NCI-H748 treated with DMSO at 0.1 percent for 48 hours (cell line): Measurements from ENCODE around the gene MEP1A.
"Not testable (repeated sequence)": the region's sequence is repeated elsewhere in the genome, so short reads cannot be mapped to it uniquely, and the experiment has no call there.

Source experiments
- DNase-seq: peaks from one replicate; lab custom pipeline; 2025; lab: John Stamatoyannopoulos, UW

MEP1A gene

DNA sequence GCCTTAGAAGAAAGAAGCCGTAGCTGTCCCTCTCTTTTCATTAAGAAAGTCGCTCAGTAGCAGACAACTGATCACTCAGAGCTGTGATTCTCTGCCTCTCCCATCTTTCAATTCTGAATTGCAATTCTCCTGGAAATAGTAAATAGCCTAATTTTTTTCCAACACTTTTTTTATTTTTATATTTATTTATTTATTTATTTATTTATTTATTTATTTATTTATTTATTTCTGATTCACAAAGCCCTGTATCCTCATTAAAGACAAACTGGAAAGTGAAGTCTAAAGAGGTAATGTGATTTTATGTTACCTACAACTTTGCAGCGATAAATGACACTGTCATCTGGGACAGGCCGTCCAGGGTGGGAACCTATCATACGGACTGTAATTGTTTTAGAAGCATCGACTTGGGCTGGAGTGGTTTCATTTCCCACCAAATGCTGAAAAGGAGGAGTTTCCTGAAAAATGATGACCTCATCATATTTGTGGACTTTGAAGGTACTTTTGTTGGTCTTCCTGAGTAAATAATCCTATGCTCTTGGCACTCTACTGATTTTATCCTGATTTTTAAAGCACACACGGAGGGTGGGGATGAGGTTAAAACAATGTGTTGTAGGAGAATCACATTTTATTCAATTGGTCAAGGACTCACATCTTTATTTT, 41.2 kb downstream of the MEP1A start:
- not testable (repeated sequence) for DNase-seq

DNA sequence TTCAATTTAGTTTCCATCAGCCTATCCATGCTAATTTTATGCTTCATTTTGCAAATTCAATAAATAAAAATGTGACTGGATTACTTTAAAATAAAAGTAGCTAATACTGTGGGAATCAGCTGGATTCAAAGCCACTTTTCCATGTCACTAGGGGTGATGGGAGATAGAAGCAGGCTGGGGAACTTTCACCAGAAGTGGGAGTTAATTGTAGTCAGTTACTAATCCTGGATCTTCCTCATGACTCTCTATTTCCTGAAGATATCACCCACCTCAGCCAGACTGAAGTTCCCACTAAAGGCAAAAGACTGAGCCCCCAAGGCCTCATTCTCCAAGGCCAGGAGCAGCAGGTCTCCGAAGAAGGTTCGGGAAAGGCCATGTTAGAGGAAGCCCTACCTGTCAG, 41.8 kb downstream of the MEP1A start:
- not testable (repeated sequence) for DNase-seq

DNA sequence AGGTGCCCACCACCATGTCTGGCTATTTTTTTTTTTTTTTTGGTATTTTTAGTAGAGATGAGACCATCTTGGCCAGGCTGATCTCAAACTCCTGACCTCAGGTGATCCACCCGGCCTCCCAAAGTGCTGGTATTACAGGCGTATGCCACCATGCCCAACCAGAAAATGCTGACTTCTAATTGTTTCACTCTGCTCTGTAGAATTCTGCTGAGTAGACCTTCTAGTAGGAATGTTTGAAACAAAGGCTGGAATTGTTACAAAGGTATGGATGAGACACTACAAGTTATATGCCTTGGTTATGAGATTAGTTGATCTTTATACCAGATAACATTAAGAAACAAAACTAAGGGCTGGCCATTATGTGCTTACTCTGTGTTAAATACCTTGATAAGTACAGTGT, 44.8 kb downstream of the MEP1A start:
- DNase-seq, result no peak

DNA sequence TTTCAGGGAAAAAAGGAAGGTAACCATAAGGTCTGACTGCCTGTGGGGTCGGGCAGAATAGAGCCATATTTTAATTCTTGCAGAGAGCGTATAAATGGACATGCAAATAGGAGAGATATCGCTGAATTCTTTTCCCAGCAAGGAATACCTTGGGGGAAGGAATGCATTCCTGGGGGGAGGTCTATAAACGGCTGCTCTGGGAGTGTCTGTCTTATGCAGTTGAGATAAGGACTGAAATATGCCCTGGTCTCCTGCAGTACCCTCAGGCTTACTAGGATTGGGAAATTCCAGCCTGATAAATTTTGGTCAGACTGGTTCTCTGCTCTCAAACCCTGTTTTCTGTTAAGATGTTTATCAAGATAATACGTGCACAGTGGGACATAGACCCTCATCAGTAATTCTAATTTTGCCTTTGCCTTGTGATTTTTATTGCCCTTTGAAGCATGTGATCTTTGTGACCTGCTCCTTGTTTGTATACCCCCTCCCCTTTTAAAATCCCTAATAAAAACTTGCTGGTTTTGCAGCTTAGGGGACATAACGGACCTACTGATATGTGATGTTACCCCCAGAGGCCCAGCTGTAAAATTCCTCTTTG, 49.2 kb downstream of the MEP1A start:
- DNase-seq, result not testable (repeated sequence)

DNA sequence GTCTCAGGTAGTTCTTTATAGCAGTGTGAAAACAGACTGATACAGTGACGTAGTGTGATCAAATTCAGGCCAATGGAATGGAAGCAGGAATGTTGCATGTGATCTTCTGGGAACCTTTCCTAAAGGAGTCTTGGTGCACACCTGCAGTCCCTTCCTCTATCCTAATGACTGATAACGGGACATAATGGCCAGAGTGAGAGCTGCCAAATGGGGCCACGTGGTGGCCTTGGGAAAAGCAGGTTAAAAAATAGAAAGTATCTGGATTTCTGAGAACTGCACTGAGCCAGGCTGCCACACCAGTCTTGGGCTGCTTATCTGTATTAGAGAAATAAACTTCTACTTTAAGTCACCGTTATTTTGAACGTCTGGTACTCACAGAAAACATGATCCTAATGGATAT, 51.9 kb downstream of the MEP1A start:
- DNase-seq, result no peak

DNA sequence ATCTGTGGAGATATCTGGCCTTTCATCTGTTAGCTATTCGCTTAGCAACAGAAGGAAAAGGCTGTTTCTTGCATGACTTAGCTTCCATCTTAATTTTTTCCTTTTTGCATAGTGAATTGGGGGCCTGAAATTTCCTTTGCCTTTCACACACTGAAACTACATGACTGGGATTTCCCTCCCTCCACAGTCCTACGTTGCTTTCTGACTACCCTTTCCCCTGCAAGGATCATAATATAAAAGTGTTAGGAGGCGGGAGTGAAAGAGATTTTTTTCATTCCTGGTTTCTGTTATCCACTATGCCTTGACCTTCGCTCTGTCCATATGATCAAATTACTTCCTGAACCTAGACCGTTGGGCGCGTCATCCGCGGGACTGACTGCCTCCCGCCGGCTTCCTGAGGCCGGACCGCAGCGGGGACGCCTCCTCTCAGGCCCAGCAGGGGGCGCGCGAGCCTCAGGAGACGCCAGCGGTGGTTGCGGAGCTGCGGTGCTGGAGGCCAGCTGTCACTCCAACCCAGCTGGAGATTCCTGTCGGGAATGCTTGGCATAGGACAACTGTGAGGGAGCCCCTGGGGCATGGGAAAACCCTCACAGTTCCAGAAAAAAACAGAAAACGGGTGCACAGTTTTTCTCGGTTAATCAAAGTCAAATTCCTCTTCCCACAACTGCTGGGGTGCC, 55.6 kb downstream of the MEP1A start:
- peak; percentile 51 for DNase-seq

DNA sequence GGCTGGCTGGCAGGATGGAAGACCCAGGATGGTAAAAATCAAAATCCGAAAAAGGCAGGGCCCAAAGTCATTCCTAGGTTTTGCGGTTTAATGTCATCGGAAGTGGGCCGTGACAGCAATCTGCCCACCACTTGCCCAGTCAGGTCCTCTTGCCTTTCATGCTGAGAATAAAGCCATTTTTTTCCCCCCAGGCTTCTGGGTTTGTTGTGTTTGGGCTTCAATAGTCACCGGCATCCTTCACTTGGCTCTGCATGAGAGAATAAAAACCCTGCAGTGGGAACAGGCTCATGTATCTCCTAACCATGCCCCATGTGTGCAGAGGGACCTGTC, 56.1 kb downstream of the MEP1A start:
- DNase-seq, result no peak

DNA sequence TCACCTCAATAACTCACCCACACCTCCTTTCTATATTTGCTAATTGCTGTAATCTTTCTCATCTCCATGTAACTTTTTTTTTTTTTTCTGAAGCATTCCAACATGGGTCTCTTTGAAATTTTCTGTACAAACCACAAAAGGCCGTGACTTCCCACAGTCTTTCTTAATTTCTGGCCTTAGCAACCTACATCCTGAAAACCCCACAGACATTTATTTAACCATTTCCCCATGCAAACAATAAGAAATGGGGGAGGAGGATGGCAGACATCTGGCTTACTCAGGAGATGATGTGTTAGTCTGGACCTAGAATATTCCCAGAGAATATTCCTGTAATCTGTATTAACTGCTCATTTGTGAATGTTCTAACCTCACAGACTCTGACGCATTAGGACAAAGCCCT, 57.6 kb downstream of the MEP1A start:
- no peak for DNase-seq

DNA sequence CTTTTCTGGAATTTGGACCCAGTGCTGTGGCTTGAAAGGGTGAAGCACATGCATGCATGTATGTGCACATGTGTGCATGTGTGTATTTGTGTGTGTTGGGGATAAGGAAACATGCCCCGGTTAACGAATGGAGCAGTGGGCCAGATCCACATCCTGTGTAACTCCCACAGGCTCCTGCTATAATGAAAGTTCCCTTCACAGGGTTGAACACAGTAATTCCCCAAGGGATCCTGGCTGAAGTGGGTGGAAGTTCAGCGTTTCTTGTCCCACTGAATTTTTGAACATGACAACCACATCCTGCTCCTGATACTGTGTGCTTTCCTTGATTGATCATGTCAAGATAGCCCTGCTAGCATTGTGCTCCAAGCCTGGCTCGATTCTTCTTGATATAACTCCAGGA, 58.4 kb downstream of the MEP1A start:
- not testable (repeated sequence) for DNase-seq

DNA sequence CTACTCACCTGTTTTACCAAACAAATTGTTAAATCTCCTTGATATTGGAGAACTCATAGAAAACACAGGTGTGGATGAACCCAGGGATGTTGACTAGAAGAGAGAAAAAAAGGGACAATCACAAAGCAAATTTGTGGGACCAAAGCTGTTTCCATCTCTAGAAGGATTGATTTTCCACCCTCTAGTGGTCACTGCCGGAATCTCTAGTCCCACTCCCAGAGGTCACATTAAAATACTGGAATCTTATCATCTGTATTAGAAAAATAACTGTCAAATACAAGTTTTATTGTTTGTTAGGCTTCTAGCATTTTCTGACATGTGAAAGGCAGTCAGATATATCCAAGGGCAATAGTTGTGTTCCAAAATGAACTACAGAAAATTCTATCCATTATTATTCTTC, 62.8 kb downstream of the MEP1A start:
- peak; percentile 23 for DNase-seq

DNA sequence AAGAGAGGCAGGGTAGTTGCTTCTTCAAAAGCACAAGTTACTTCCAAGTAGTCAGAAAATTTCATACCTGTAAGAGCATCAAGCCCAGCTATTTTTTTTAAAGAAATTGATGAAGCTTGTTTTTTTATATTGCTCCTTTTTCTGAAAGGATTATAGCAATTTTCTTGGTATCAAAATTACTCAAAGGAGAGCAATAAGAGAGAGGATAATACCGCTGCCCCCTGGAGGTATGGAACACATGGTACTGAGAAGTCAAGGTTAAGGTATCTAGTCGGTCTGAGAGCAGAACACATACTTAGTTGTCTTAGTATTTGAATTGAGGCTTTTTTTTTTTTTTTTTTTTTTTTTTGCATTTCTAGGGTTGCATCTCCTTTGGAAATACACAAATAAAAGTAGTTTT, 69.2 kb downstream of the MEP1A start:
- DNase-seq, result no peak

DNA sequence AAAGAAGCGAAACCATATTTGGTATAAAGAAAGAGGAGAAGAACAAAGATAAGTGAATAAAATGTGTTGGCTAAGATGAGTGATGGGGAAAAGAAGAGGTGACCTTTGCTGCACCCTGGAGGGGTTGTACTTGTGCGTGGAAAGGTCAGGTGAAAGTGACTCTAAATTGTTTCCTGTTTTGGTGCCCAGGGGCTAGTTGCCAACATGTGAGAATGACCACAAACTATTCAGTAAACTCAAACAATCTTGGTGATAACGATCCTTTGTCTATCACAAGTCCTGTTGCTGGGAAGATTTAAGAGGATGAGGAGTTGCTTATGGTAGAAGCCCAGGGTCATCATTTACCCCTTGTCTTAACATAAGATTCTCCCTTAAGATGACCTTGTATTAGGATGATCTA, 70.6 kb downstream of the MEP1A start:
- DNase-seq, result no peak

DNA sequence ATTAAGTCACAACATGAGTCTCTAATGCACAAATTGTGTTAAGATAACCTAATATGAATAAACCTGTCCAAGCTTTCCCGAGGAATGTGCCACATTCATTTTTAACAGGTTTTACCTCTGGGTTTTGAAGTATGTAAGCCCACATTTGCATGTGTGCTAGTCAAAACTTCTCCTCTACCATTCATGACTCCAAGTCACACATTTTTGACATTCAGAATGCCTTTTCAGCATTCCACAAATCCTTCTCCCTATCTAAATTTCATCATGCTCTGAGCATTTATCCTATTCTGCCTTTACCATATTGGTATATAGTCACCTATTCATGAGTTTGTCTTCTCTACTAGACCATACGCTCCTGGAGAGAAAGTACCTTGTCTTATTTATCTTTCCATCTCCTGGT, 72.0 kb downstream of the MEP1A start:
- DNase-seq, result no peak

DNA sequence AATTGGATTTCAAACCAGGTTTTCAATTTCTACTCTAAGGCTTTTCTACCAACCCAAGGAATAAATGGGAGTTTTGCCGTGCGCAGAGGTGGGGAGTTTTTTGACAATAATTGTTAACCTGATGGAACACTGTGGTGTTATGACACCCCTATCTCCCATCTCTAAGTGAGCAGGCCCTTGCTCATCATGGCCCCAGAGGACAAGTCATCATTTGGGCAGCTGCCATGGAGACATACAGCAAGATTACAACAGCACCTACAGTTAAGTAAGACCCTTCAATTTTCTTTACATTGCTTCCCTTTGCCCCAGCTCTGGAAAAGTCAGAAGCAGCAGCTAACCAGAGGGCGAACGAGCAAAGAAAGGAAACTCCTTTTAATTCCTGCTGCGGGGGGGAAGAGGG, 74.2 kb downstream of the MEP1A start:
- no peak for DNase-seq

DNA sequence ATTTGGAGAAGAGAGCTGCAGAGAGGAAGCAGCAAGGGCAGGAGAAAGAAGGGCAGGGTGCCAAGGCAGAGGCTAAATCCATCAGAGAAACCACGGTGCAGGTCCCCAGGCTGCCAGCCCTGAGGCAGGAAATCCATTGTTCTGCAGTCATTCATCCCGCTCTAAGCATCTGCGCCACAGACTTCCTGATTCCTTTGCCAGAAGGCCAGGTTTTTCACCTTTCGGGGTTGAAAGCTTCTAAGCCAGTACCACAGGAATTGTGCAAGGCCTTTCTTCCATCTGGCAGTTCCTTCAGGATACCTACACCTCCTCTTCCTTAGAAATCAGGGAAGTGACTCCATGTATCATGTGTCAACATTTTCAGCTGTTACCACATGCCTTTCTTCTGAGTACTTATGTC, 82.9 kb downstream of the MEP1A start:
- peak; percentile 29 for DNase-seq

DNA sequence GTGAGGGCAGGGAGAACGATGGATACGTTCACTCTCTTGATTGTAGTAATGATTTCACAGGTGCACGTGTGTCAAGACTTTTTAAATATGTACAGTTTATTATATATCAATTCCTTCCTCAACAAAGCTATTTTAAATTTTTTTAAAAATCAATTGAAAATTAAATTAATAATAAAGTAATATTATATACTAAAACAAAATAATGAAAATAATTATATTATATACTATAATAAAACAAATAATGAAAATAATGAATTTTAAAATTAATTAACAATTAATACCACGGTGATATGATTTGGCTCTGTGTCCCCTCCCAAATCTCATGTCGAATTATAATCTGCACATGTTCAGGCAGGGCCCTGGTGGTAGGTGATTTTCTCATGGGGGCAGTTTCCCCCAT, 85.8 kb downstream of the MEP1A start:
- DNase-seq, result no peak

DNA sequence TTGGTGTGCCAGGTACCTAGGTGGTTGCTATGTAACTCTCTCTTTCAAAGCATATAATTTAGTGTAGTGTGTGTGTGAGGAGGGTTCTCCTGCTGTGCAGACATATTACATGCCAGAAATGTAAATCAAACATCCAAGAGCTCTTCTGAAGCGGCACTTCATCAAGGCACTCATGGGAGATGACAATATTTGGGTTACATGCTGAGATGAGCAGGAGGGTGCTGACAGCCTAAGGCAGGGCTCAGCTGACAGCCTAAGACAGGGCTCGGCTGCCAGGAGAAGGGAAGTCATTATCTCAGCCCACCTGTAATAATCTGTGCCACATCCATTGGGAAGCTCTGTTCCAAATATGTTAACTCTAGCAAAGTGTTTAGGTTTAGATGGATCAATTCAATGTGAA, 89.5 kb downstream of the MEP1A start:
- DNase-seq, result peak; percentile 90

DNA sequence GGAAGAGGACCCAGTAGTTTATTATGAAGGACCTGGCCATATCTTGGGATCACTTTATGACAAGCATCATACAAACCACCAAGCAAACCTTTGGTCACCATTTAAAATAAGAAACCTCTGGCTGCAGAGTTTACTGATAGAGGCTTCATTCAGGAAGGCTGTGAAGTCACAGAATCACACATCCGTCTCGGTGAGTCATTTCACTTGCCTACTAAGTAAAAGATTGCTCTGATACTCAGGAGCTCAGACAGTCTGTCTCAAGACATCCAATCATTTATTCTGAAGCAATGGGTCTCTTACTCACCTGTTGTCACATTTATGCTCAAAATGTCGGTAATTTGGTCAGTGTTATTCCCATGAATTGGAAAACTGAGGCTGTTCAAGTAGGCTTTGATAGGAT, 94.8 kb downstream of the MEP1A start:
- no peak for DNase-seq

DNA sequence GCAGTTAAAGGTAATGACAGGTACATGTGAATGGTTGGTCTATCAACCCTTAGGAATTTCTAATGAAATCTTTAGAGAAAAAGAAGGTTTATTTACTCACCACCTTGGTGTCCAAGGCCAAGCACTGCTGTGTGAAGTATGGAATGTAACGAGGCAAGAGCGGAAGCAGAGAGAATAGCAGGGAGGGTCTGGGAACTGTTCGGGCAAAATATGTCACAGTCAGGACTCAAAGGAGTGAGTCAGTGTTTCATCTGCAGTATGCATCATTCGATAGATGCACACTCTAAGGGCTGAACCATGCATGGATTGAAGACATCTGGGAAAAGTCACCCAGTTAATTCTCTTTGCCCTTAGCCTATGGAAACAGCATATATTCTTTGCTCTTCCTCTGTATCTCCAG, 95.4 kb downstream of the MEP1A start:
- no peak for DNase-seq
